ENCODE measurements around the gene A2M. TPM values are rescaled to one million over a fixed set of nuclear protein-coding genes. Genes with fewer than 3 reads are reported as not detected.

The A2M gene
- total and polyA plus RNA-seq, 7 donors, result 42.6 to 242 (median 86.0) TPM

DNA sequence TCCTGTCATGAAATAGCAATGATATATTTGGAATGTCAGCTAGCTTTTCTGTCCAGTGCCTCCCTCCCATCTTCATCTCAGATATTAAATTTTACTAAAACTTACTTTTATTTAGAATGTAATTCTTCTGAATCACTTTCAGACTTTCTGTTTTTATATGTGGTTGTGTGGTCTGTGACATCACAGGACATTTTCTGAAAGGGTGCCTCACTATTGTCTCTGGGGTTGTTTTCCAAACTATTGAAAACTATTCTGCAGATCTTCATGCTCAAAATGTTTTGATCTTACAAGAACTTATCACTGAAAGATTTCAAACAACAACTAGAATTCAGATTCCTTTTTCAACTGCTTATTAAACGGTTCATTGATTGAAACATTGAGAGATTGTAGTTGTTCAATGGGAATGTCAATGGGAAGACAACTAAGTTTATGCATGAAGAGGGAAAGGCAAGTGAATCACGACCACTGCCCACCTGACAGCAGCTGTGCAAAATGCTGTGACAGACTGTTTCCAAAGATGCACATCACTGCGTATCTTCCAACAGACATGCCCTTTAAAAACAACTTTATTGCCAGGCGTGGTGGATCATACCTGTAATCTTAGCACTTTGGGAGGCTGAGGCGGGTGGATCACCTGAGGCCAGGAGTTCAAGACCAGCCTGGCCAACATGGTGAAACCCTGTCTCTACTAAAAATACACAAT lies 75.1 kb downstream of the A2M start:
- no peaks in the 10 kb centered on the region for H3K36me3 ChIP-seq (ENCODE audit: insufficient read depth in 1 of 2, low read depth in 1 of 2)
- peak overlapping the region; percentile 43 for H3K27ac ChIP-seq
- TF ChIP-seq, protein P1, sequence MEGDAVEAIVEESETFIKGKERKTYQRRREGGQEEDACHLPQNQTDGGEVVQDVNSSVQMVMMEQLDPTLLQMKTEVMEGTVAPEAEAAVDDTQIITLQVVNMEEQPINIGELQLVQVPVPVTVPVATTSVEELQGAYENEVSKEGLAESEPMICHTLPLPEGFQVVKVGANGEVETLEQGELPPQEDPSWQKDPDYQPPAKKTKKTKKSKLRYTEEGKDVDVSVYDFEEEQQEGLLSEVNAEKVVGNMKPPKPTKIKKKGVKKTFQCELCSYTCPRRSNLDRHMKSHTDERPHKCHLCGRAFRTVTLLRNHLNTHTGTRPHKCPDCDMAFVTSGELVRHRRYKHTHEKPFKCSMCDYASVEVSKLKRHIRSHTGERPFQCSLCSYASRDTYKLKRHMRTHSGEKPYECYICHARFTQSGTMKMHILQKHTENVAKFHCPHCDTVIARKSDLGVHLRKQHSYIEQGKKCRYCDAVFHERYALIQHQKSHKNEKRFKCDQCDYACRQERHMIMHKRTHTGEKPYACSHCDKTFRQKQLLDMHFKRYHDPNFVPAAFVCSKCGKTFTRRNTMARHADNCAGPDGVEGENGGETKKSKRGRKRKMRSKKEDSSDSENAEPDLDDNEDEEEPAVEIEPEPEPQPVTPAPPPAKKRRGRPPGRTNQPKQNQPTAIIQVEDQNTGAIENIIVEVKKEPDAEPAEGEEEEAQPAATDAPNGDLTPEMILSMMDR (IDR thresholded peaks at IDR 0.05), result no peak
- WGBS, 3 donors, result 59 to 74% (median 62%) methylated on average over 5 of the region's 5 CpGs
- no peak for DNase-seq
- no peak overlapping the region for H3K4me3 ChIP-seq
- H3K9me3 ChIP-seq, result no peaks in the 10 kb centered on the region
- intact Hi-C loops (cut with DNase I), result loop anchor here (10.0 kb wide), 3 partner anchors 126 to 496 kb away; partner anchors contain the start of genes CLEC4E (in 2 of the 2) and PHC1 (in 1 of the 2)
- no peaks in the 10 kb centered on the region for H3K27me3 ChIP-seq (ENCODE audit: insufficient read depth in 3 of 3, low read length in 2 of 3)
- peaks cover 12% of the 10 kb centered on the region for H3K4me1 ChIP-seq
- no peak for ATAC-seq

DNA sequence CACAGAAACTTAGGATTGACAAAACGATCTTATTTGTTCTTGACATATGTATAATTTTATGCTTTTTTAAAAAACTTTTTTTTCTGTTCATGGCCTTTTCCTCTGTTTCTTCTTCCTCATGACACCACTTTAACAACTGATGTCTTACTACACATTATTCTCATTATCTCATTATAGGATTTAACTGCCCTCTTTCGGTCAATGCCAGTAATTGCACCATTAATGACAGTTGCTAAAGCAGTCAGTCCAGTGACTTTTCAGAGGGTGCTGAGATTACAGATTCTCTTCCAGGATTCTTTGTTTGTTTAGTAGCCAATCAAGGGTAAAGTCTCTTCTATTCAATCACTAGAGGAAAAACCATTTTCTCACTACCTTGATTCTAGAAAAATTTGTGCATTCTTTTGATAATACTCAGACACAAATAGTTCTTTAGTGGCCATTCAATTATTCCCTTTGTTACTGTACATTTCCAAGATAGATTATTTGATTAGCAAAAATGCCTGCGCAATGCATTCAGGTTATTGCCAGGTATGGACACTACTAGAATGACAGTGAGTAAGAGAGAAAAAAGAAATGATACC lies 76.2 kb downstream of the A2M start:
- intact Hi-C loops (cut with DNase I), result loop anchor here (2.0 to 5.0 kb wide), 2 partner anchors 87 to 89 kb away; no protein-coding TSS in a partner anchor
- Histone ChIP-seq H3K27ac (no peak overlapping the region), H3K4me3 (no peak overlapping the region), H3K4me1 (peaks cover 12% of the 10 kb centered on the region), H3K36me3 (ENCODE audit: insufficient read depth in 1 of 2, low read depth in 1 of 2) (no peaks in the 10 kb centered on the region), H3K9me3 (no peaks in the 10 kb centered on the region), H3K27me3 (ENCODE audit: insufficient read depth in 3 of 3, low read length in 2 of 3) (no peaks in the 10 kb centered on the region)
- no peak for DNase-seq
- peak; percentile 58 to 76 (median 66) for ATAC-seq
- TF ChIP-seq, protein P1 (IDR thresholded peaks at IDR 0.05), result peak; percentile 73
- WGBS, 3 donors, result 7 to 15% (median 11%) methylated on average over 3 of the region's 3 CpGs

DNA sequence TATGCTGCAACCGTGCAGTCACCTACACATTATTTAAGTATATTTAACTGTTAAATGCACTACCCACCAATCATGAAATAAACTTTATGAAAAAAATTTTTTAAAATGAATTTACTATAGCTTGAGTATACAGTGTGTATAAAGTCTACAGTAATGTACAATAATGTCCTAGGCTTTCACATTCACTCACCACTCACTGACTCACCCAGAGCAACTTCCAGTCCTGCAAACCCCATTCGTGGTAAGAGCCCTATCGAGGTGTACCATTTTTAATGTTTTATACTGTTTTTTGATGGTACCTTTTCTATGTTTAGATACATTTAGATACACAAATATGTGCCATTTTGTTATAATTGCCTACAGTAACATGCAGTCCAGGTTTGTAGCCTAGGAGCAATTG lies 78.3 kb downstream of the A2M start:
- WGBS, 3 donors, result 85 to 92% (median 91%) methylated on average over 3 of the region's 3 CpGs
- TF ChIP-seq, protein P1 (IDR thresholded peaks at IDR 0.05), result no peak
- no peaks in the 10 kb centered on the region for H3K9me3 ChIP-seq
- DNase-seq (no peak), ATAC-seq (no peak)
- H3K27me3 ChIP-seq (ENCODE audit: insufficient read depth in 3 of 3, low read length in 2 of 3), result no peaks in the 10 kb centered on the region
- peaks cover 6% of the 10 kb centered on the region for H3K4me1 ChIP-seq
- H3K4me3 ChIP-seq, result no peak overlapping the region
- intact Hi-C loops (cut with DNase I), result loop anchor here in 1 of 2 donors (5.0 kb wide), 1 partner anchor 85 kb away; no protein-coding TSS in a partner anchor
- H3K36me3 ChIP-seq (ENCODE audit: insufficient read depth in 1 of 2, low read depth in 1 of 2), result no peaks in the 10 kb centered on the region
- H3K27ac ChIP-seq, result no peak overlapping the region

DNA sequence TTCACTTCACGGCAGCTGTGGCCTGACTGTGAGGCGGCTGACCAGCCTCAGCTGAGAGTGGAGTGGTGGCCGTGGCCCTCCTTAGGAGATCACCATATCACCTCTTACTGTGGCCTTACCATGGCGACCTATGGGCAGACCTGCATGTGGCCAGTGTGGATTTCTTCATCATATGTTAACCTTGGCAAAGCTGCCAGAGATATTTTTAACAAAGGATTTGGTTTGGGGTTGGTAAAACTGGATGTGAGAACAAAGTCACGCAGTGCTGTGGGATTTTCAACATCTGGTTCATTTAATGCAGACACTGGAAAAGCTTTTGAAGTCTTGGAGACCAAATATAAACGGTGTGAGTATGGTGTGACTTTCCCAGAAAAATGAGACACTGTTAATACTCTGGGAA lies 79.5 kb downstream of the A2M start:
- Histone ChIP-seq H3K36me3 (ENCODE audit: insufficient read depth in 1 of 2, low read depth in 1 of 2) (no peaks in the 10 kb centered on the region), H3K9me3 (no peaks in the 10 kb centered on the region), H3K27ac (no peak overlapping the region), H3K4me3 (no peak overlapping the region), H3K27me3 (ENCODE audit: insufficient read depth in 3 of 3, low read length in 2 of 3) (no peaks in the 10 kb centered on the region), H3K4me1 (no peaks in the 10 kb centered on the region)
- ATAC-seq, result no peak
- no peak for DNase-seq
- intact Hi-C loops (cut with DNase I), result loop anchor here in 1 of 2 donors (5.0 kb wide), 1 partner anchor 84 kb away; no protein-coding TSS in a partner anchor
- 62 to 70% (median 64%) methylated on average over 6 of the region's 6 CpGs for WGBS, 3 donors
- TF ChIP-seq, protein P1 (IDR thresholded peaks at IDR 0.05), result no peak
